Skeletal muscle tissue (tissue), 4 donors: ENCODE data around the gene MTUS2. TPM values are rescaled to one million over a fixed set of nuclear protein-coding genes. Genes with fewer than 3 reads are reported as not detected.

Source experiments
- H3K27ac ChIP-seq: one replicate; pipeline ENCODE4 v1.7.0; 2013; ENCODE audit warnings: mild to moderate bottlenecking, low read depth, low read length, inconsistent platforms
- H3K27me3 ChIP-seq, 3 donors: one replicate each; pipeline ENCODE4 v1.7.0; 2013; ENCODE audit warnings: low read length in 3 of 3; ENCODE audit not compliant: control insufficient read depth in 3 of 3, insufficient read depth in 3 of 3
- H3K36me3 ChIP-seq, 3 donors: one replicate each; pipeline ENCODE4 v1.7.0; 2013; ENCODE audit warnings: low read length in 3 of 3; ENCODE audit not compliant: control insufficient read depth in 3 of 3, insufficient read depth in 3 of 3
- H3K4me1 ChIP-seq, 3 donors: one replicate each; pipeline ENCODE4 v1.7.0; 2013; ENCODE audit warnings: low read length in 3 of 3, mild to moderate bottlenecking in 3 of 3; ENCODE audit not compliant: control insufficient read depth in 3 of 3, insufficient read depth in 3 of 3
- H3K4me3 ChIP-seq, 3 donors: one replicate each; pipeline ENCODE4 v1.7.0; 2013; ENCODE audit warnings: low read length in 3 of 3
- H3K9ac ChIP-seq, 3 donors: one replicate each; pipeline ENCODE4 v1.7.0; 2013; ENCODE audit warnings: low read length in 3 of 3, mild to moderate bottlenecking in 3 of 3, moderate library complexity in 2 of 3, low read depth in 1 of 3
- H3K9me3 ChIP-seq, 3 donors: one replicate each; pipeline ENCODE4 v1.7.0; 2013; ENCODE audit warnings: low read length in 3 of 3; ENCODE audit not compliant: control insufficient read depth in 3 of 3
- total RNA-seq: library from RNA; depleted of rRNA; stranded (reverse); fragments of >200 nt; gene quantifications from one replicate; pipeline ENCODE4 v1.2.3, GENCODE V29; 2014
- donor health status: Osteomylitis.

The MTUS2 gene
- total RNA-seq, 1 donor from 2014 or later = 4.2 TPM

- peak overlapping the region; percentile 57 for H3K27ac ChIP-seq
- H3K36me3 ChIP-seq = peaks cover 0 to 5% (median 5%) of the 10 kb centered on the region in 3 donors
- H3K9me3 ChIP-seq = no peaks in the 10 kb centered on the region
- H3K9ac ChIP-seq = peak overlapping the region in 1 of 3 donors; percentile 14
- H3K4me1 ChIP-seq = peaks cover 0 to 14% (median 0%) of the 10 kb centered on the region in 3 donors
- H3K4me3 ChIP-seq = no peak overlapping the region
- H3K27me3 ChIP-seq = no peaks in the 10 kb centered on the region
These were observed 712.7 kb downstream of the MTUS2 start for GRCh38 chr13:29532821-29533220.

GRCh38 chr13:29534083-29534482, 713.9 kb downstream of the MTUS2 start:
- no peak overlapping the region for H3K9ac ChIP-seq
- H3K9me3 ChIP-seq = no peaks in the 10 kb centered on the region
- peaks cover 0 to 4% (median 2%) of the 10 kb centered on the region in 3 donors for H3K36me3 ChIP-seq
- peaks cover 5 to 19% (median 5%) of the 10 kb centered on the region in 3 donors for H3K4me1 ChIP-seq
- H3K4me3 ChIP-seq = no peak overlapping the region
- H3K27me3 ChIP-seq = no peaks in the 10 kb centered on the region
- H3K27ac ChIP-seq = no peak overlapping the region

- Histone ChIP-seq H3K27ac (no peak overlapping the region), H3K4me1 (peaks cover 5 to 17% (median 7%) of the 10 kb centered on the region in 3 donors), H3K9ac (no peak overlapping the region), H3K9me3 (no peaks in the 10 kb centered on the region), H3K4me3 (no peak overlapping the region), H3K36me3 (no peaks in the 10 kb centered on the region), H3K27me3 (no peaks in the 10 kb centered on the region)
These were observed 715.8 kb downstream of the MTUS2 start for GRCh38 chr13:29535663-29536655.

GRCh38 chr13:29536853-29537252, 716.7 kb downstream of the MTUS2 start:
- no peak overlapping the region for H3K4me3 ChIP-seq
- peaks cover 5 to 12% (median 7%) of the 10 kb centered on the region in 3 donors for H3K4me1 ChIP-seq

GRCh38 chr13:29537736-29538651, 717.9 kb downstream of the MTUS2 start:
- no peaks in the 10 kb centered on the region for H3K27me3 ChIP-seq
- H3K9ac ChIP-seq = no peak overlapping the region
- no peaks in the 10 kb centered on the region for H3K36me3 ChIP-seq
- no peak overlapping the region for H3K4me3 ChIP-seq
- H3K27ac ChIP-seq = peak overlapping the region; percentile 52
- no peaks in the 10 kb centered on the region for H3K9me3 ChIP-seq
- peaks cover 5 to 7% (median 7%) of the 10 kb centered on the region in 3 donors for H3K4me1 ChIP-seq

More at GRCh38 chr13:29536853-29537252, 716.7 kb downstream of the MTUS2 start:
- Histone ChIP-seq H3K9me3 (no peaks in the 10 kb centered on the region), H3K36me3 (no peaks in the 10 kb centered on the region), H3K27ac (no peak overlapping the region), H3K27me3 (no peaks in the 10 kb centered on the region), H3K9ac (no peak overlapping the region)

GRCh38 chr13:29538652-29539040, 718.5 kb downstream of the MTUS2 start:
- Histone ChIP-seq H3K4me1 (peaks cover 4 to 7% (median 5%) of the 10 kb centered on the region in 3 donors), H3K36me3 (no peaks in the 10 kb centered on the region), H3K27me3 (no peaks in the 10 kb centered on the region), H3K9me3 (no peaks in the 10 kb centered on the region), H3K9ac (no peak overlapping the region), H3K4me3 (no peak overlapping the region), H3K27ac (peak overlapping the region; percentile 52)

- Histone ChIP-seq H3K27me3 (no peaks in the 10 kb centered on the region), H3K36me3 (no peaks in the 10 kb centered on the region), H3K9me3 (no peaks in the 10 kb centered on the region), H3K4me3 (no peak overlapping the region), H3K4me1 (peaks cover 4 to 7% (median 5%) of the 10 kb centered on the region in 3 donors), H3K27ac (no peak overlapping the region), H3K9ac (no peak overlapping the region)
These were observed 719.7 kb downstream of the MTUS2 start for GRCh38 chr13:29539856-29540255.

GRCh38 chr13:29540334-29540733, 720.2 kb downstream of the MTUS2 start:
- H3K9ac ChIP-seq = no peak overlapping the region
- H3K4me3 ChIP-seq = no peak overlapping the region
- H3K27me3 ChIP-seq = no peaks in the 10 kb centered on the region
- peaks cover 4 to 7% (median 5%) of the 10 kb centered on the region in 3 donors for H3K4me1 ChIP-seq
- no peaks in the 10 kb centered on the region for H3K9me3 ChIP-seq
- no peaks in the 10 kb centered on the region for H3K36me3 ChIP-seq
- no peak overlapping the region for H3K27ac ChIP-seq

- Histone ChIP-seq H3K9me3 (no peaks in the 10 kb centered on the region), H3K27me3 (no peaks in the 10 kb centered on the region), H3K4me1 (peaks cover 4 to 7% (median 5%) of the 10 kb centered on the region in 3 donors), H3K36me3 (no peaks in the 10 kb centered on the region), H3K27ac (no peak overlapping the region), H3K9ac (no peak overlapping the region), H3K4me3 (no peak overlapping the region)
These were observed 720.7 kb downstream of the MTUS2 start for GRCh38 chr13:29540799-29541198.
